ENCODE measurements around the gene DAND5.
A peak's percentile ranks its signal among the peaks of the same experiment; 100 is the strongest.

The DAND5 gene

DNA sequence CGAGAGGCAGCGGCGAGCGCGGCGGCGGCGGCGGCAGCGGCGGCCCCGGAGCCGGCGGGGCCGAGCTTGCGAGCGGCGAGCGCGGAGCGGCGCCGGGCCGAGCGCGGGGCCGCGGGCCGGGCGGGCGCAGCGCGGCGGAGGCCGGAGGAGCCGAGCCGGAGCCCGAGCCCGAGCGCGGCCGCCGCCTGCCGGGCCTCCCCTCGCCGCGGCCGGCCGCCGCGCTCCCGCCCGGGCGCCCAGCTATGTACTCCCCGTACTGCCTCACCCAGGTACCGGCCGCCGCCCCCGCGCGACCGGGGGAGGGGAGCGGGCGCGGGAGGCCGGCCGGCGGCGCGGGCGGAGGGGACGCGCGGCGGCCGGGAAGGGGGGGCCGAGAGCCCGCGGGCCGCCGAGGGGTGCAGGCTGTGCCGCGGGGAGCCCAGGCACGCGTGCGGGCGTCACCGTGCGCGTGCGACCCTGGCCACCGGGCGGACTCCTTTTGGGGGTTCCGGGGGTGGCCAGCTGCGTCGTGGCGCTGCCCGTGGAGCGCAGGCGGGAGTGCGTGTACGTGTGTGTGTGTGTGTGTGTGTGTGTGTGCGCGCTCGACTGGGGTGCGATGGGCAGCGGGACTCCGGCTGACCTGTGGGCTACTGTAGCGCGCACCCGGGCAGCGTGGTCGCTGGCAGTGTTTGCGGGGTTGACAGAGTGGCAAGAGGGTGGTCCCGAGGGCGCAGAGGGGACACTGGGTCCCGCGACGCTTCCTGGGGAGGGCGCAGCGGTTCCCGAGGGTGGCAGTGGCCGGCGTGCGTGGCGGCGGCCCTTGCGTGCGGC, 26.4 kb downstream of the DAND5 start:
- DNase-seq: peak; percentile 25

DNA sequence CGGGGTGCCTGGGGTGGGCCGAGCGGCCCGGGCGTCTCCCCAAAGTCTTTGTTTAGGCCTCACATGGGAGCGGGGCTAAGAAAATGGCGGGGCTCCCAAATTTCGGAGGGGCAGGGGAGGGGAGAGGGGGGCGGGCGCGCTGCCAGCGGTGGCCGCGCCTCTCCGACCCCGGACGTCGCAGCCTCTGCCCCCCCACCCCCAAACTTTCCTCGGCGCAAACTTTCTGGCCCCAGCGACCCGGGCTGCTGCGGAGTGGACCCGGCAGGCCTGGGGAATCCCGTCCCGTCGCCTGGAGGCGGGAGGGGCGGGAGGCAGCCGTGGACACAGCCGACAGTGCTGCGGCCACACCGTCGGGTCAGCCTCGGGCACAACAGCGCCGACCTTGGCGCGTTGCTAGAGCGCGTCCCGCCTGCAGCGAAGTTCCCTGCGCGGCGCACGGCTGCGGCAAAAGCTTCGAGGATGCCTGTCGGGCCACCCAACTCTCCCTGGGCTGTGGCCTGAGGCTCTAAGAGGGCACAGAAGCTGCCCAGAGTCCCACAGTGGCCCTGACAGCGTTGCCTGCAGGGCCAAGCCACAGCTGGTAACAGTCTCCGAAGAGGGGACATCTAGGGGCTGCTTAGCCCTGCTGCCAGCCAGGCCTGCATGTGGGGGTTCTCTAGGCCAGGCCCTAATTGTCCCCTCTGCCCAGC, 27.2 kb downstream of the DAND5 start:
- DNase-seq: no peak

DNA sequence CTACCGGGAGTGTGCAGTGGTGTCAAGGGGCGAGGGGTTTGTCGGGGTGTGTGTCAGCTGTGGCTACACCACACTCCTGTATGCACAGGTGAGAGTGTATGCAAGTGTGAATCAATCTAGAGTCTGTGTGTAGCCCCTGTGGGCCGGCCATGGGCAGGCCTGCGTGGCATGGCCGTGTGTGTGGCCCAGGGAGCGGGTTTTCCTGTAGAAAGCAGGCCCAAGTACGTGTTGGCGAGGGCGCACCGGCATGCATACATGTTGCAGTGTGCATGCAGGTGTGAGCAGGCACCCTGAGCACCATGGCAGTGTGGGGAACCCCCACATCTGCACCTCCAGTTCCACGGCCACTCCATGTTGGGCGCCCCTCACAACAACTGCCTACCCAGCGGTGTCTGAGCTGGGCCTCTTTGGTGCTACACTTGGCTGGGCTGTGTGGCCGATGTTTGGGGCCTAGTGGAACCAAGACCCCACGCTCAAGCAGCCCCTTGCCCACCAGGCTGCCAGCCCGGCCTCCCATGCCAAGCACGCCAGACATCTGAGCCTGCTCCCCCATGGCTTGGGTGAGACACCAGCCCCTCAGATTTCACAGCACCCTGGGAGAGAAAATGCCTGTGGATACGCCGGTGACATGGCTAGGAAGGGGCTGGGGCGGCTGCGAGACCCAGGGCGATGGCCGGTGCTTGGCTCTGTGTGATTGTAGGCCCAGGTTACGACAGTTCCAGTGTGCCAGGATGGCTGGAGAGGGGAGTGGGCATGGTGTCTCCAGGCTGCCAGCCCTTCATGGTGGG, 28.0 kb downstream of the DAND5 start:
- DNase-seq: no peak

DNA sequence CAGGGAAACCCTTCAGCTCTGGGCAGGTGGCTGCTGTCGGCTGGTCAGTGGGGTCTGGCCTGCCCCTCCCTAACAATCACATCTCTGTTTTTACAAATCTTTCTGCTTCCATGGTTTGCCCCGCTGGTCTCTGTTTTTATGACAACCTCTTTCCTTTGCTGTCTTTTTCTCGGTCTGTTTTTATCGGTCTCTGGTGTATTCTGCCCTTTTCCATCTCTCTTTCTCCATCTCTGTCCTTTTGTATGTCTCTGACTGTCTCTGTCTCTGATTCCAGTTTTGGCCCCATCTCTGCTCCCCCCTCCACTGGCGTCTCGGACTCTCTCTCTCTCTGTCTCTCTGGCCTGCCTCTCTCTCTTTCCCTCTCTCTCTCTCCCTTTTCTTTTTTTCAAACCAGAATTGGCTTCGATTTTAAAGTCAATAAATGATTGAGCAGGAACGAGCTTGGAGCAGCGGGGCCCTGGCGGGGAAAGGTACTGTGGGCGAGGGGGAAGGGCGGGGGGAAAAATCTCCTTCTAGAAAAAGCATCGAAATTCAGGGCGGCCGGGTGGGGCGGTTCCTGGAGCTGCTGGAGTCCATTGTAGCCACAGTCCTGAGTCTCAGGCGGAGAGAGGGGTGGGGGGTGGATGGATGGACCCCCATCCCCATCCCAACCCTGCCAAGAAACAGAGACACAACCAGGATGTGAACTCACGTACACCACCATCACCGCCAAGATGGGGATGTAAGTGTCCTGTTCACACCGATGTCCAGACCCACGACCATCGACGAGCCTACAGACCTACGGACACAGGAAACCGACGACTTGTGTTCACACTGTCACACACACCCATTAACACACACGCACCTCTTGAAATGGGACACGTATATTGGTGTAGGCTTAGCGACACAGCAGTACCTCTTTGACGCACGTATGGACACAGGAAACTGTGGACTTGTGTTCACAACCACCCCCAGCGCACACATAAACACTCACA, 28.9 kb downstream of the DAND5 start:
- DNase-seq: no peak

DNA sequence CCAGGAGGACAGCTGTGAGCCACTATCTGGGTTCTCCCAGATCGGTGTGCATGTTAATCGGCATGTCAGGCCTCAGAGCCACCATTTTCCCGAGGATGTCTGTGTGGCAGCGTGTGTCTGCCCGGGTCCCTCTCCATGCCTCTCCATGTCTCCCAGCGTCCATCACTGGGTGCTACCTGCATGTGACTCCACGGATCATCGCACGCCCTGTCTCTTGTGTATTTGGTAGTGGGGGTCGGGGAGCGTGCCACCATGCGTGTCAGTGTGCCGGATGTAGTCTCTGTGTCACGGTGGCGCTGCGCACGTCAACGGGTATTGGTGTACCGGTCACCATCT, 31.8 kb downstream of the DAND5 start:
- no peak for DNase-seq

DNA sequence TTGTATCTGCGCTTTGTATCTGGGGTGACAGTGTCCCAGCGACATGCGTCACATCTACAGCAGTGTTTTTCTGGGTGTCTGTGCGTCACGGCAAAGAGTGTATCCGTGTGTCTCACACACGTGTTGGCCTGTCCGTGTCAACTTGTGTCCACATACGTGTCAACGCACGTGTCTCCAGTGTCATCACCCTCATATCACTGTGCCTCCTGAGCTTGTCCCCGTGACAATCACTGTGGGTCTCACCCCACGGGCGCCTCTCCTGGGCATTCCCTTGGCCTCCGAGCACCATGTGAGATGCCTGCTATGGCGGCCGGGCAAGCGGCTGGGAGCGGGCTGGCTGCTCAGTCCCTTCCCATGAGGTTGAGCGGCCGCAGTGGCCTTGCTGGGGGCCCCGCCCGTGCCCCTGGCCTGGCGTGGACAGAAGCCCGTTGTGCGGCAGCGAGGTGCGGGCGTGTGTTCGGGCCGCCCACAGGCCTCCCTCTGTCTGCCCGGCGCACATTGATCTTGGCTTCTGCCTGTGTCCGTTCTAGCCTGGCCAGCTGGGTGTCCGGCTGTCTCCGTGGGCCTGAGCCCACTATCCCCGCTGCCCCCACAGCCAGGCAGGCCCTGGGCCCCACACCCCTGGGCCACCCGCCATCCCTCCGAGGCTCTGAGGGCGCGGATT, 32.3 kb downstream of the DAND5 start:
- DNase-seq: no peak

DNA sequence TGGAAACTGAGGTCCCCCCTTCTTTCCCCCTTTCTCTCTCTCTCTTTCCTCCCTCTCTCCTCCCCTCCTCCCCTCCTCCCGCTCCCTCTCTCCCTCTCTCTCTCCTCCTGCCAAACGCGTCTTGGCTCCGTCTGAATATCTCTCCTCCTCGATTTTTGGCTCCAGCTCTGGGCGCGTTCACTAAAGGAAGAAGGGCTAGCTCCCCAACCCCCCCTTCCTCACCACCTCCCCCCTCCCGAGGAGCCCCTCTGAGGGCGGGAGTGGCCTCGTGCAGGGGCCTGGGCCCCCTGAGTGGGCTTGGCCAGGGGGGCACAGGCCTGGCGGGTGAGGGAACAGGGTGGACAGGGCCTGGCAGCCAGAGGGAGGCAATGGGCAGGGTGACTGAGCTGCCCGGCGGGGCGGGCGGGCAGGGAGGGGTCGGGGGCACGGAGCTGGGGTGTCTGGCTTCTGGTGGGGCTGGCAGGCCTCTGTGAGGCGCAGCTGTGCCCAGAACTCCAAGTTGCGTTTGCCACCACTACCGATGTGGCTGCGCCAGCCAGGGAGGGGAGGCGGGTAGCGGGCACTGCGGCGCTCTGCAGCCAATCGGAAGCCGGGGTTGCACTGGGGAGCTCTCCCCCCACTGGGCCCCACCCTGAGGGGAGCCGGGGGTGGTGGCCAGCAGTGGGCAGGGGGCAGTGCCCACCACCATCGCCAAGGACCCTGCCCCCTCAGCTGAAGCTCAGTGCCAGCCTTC, 33.0 kb downstream of the DAND5 start:
- DNase-seq: no peak

DNA sequence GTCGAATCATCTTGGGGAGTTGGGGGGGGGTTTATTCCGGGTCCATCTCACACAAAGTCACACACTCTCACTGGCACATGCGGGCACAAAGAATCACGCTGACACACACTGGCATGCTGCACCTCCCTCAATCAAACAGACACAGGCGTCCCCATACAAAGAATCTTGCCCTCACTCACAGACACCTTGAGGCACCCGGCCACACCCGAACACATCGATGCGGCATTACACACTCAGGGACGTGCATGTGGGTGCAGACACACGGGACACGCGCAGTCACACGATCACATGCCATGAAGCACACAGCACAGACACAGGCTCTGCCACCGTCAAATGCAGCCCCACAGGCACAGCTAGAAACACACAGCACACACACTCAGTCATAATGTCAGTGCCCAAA, 33.7 kb downstream of the DAND5 start:
- DNase-seq: no peak

DNA sequence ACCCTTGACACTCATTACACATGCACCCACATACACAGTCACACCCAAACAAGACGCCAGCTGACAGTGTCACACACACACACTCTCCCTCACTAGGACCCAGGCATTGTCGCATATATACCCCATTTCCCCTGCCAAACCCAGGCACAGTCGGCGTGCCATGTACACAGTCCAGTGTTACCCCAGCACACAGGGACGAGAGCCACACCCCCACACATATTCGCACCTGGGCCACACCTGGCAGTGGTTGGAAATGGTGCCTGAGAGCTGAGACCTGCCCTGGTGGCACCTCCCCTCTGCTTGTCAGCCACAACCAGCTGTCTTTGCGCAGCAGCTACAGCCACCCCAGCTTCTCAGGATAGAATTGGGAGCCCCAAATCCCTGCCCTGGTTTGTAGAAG, 34.9 kb downstream of the DAND5 start:
- DNase-seq: no peak

DNA sequence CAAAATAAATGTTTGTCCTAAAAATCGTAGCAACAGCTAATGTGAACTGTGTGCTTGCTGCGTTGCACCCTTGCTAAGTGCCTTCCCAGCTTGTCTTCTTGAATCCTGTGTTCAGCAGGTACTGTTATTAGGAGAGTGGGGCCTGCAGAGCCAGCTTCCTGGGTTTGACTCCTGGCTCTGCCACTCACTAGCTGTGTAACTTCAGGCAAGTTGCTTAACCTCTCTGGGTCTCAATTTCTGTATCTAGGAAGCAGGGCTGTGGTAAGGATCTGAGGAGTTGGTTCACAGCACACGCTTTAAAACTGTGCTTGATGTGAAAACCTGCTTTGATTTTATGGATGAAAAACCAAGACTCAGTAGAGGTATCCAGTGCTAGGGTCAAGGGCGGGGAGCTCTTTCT, 35.9 kb downstream of the DAND5 start:
- no peak for DNase-seq

DNA sequence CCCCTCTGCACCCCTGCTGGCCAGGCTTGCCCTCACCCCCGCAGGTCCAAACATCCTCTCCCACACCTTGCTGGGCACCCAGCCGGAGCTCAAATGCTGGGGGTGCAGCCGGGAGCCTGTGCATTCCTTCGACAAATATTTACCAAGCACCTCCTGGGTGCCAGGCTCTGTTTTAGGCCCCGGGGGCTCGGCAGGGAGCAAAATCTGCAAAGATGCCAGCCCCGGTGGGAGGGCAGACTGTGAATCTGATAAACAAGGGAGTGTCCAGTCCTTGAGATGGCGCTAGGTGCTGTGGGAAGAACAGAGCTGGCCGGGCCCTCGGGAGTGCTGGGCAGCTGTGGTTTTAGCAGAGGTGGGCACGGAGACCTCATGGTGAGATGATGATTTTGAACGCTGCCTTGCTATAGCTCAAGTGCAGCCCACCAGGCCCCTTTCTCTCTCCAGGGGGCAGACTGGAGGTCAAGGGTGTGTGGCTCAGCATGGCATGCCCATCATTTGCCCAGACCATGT, 36.5 kb downstream of the DAND5 start:
- DNase-seq: no peak

DNA sequence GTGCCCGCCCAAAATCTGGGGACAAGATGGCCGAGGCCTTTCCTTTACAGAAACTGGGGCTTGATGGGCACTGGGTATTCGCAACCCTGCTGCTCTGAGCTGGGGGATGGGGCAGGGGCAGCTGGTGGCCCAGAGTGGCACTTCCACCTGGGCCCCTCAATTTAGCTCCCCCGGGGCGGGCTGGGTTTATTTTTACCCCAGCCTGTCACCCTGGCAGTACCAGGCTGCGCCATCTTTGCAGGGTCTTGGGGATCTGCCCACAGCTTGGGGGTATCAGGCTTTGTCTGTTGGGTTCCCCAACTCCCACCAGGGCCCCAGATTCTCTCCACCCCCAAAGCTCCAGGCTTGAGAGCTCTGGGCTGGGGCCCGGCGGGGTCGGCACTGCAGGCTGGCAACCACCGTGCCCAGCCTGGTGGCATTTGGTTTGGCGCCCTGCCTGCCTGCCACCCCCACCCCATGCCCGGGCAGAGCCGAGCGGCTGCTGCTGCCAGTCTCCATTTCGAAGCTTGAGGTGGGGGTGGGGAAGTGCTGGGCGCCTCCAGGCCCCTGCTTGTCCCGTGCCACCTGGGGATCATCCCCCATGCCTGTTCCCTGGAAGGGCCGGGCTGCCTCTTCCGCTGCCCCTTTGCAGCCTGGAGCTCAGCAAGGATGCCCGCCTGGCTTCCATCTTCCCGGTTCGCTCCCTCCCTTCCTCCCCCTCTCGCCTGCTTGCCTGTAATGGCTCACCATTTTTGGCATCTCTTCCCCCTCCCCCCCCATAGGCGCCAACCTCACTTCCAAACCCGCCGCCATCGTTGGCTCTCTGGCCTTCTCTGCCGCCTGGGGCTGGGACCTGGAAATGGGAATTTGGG, 37.3 kb downstream of the DAND5 start:
- DNase-seq: no peak

DNA sequence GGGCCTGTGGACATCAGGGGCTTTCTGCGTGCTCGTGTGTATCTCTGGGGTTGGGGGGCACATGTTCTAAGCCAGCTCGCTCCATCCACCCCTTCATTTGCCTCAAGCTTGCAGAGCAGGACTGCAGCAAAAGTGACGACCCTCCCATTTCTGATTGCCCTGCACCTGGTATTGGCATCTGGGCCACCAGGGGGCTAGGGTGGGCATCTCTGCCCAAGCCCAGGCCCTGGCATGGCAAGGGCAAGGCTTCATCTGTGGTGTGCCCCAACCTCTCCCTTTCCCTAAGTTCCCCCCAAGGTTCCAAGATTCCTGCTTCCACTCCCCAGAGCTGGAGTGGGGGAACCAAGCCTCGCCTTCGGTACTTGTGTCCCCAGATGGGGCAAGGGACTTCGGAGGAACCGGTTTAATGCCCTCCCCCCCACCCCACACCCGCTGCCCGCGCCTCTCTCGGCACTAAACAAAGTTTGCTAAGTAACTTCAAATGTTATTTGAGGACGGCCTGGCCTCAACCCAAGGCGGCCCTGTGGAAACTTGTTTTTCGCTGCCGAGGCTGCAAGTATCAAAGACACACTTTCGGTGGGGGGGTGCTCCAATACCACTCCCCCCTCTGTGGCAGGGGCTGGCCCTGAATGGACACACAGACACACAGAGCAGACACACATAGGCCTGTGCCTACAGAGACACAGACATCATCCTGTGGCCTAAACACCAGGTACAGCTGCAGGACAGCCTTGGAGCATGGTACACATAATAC, 38.1 kb downstream of the DAND5 start:
- DNase-seq: no peak

DNA sequence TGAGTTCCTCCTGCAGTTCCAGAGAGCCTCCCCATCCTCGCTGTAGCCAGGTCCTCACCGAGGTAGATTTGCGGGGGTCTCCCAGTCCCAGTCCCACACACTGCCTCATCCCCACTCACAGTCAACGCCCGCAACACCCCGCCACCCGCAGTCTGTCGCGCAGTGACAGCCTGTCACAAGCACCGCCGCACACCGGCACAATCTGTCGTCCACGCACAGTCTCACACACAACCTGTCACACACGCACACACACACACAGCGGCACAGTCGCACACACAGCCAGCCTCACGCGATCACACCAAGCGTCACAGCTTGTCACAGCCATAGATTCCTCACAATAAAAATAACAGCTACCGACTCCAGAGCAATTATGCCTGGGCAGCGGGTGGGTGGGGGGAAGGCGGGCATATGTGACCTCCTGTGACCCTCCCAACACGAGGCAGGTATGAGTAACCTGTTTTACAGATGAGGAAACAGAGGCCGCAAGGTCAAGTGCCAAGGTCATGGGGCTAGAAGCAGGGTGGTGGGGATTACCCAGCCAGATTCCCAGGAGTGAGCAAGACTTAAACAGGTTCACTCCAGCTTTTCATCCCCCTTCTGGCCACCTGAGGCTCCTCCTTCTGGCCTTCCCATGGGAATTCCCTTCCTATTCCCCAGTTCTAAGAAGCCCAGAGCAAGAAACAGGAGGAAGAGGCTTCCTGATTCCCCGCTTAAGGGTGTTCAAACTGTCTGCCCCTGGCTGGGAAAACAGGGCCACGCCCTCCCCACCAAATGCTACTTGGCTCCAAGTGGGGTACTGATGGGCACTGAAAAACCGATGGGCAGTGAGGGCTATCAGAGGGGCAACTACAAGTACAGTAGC, 39.8 kb downstream of the DAND5 start:
- DNase-seq: no peak

DNA sequence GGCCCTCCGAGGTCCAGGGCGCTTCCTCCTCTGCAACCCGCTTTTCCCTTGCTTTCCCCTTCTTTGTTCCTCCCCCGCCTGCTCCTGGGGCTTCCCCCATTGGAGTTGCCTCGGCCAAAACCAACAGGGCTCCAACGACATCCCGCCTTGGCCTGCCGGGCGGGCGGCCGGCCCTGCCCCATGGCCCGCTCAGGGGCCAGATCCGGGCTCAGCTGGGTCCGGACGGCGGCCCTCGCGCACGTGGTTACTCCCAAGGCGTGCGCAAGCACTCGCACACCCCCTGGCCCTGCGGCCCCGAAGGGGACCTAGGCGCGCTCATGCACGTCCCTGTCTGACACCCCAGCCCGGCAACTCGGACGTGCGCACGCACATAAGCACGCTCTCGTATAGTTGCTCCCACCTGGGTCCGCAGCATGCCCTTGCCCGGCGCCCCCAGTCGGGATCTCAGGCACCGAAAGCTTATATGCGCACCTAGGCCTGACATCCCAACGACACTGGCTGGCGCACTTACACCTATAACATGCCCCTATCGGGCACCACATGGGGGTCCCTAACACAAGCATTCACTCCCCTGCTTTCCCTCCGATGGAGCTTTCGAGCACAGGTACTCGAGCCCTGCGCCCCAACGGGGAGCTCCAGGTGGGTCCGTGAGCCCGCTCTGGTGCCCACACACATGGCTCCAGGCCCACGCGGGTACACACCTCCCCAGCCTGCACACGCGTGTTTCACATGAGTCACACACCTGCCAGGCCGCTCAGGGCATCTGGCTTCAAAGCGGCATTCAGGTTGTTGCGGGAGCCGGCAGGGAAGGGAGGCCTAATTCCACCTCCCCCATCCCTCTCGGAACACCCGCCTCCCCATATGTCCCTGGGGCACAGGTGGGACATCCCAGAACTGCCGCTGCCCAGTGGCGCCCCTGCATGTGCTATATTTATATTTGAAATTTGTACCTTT, 40.9 kb downstream of the DAND5 start:
- no peak for DNase-seq

DNA sequence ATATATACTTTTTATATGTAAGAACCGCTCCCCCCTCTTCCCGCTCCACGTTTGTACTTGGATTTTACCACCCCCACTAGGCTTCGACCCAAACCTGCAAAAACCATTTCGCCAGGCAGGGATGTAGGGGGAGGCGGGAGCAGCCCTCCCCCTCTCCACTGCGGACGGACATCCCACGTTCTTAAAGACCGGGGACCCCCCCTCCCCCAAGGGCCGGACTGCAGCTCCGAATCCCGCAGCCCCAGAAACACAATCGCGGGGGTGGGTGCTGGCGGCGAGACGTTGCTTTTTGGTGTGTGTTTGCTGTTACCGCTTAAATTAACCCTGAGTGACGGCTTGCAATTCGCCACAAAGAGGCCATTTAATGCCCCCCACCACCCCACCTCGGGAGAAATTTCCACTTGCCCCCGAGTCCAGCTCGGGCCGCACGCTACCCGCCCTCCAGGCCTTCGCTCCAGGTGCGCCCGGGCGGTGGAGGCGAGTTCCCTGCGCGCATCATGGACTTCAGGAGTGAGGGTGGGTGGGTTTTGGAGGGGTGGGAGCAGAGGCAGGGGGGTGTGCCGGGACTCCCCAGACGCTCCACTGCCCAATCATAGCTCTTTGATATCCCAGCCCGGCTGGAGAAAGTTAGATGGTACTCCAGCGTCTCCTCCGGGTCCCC, 41.7 kb downstream of the DAND5 start:
- no peak for DNase-seq
